ENCODE data around the gene C16orf96.

C16orf96 gene

GRCh38 chr16:4641306-4641687, 85.2 kb downstream of the C16orf96 start:
- no peak for DNase-seq (ENCODE audit: low read depth in 1 of 2, low spot score in 1 of 2)
- H3K27me3 ChIP-seq (ENCODE audit: insufficient read depth, poor library complexity, severe bottlenecking) = no peaks in the 10 kb centered on the region
- H3K27ac ChIP-seq (replicated peaks) = no peak overlapping the region
- H3K4me3 ChIP-seq (replicated peaks; ENCODE audit: insufficient read depth, low read length) = no peak overlapping the region
- no peak for TF ChIP-seq GABPA (IDR thresholded peaks at IDR 0.05; ENCODE audit: low read depth)

GRCh38 chr16:4641895-4642294, 85.8 kb downstream of the C16orf96 start:
- no peak for TF ChIP-seq GABPA (IDR thresholded peaks at IDR 0.05; ENCODE audit: low read depth)
- TF ChIP-seq SPI1 (IDR thresholded peaks at IDR 0.05; ENCODE audit: borderline replicate concordance, low read depth) = no peak
- no peak for TF ChIP-seq CTCF (IDR thresholded peaks at IDR 0.05; ENCODE audit: insufficient read depth, low read length)
- no peak for TF ChIP-seq POLR2AphosphoS5 (IDR thresholded peaks at IDR 0.05; ENCODE audit: low read depth)
- TF ChIP-seq REST (IDR thresholded peaks at IDR 0.05; ENCODE audit: insufficient replicate concordance, low read depth) = no peak
- no peak for DNase-seq (ENCODE audit: low read depth in 1 of 2, low spot score in 1 of 2)
- Histone ChIP-seq H3K4me3 (replicated peaks; ENCODE audit: insufficient read depth, low read length) (no peak overlapping the region), H3K27ac (replicated peaks) (no peak overlapping the region), H3K27me3 (ENCODE audit: insufficient read depth, poor library complexity, severe bottlenecking) (no peaks in the 10 kb centered on the region)

- no peak for DNase-seq (ENCODE audit: low read depth in 1 of 2, low spot score in 1 of 2)
- no peak for TF ChIP-seq SPI1 (IDR thresholded peaks at IDR 0.05; ENCODE audit: borderline replicate concordance, low read depth)
- TF ChIP-seq GABPA (IDR thresholded peaks at IDR 0.05; ENCODE audit: low read depth) = no peak
- TF ChIP-seq CTCF (IDR thresholded peaks at IDR 0.05; ENCODE audit: insufficient read depth, low read length) = no peak
- TF ChIP-seq REST (IDR thresholded peaks at IDR 0.05; ENCODE audit: insufficient replicate concordance, low read depth) = no peak
- TF ChIP-seq POLR2AphosphoS5 (IDR thresholded peaks at IDR 0.05; ENCODE audit: low read depth) = no peak
- Histone ChIP-seq H3K4me3 (replicated peaks; ENCODE audit: insufficient read depth, low read length) (no peak overlapping the region), H3K27me3 (ENCODE audit: insufficient read depth, poor library complexity, severe bottlenecking) (no peaks in the 10 kb centered on the region), H3K27ac (replicated peaks) (no peak overlapping the region)
Observed at GRCh38 chr16:4646773-4647643, 90.9 kb downstream of the C16orf96 start.

- no peak for TF ChIP-seq POLR2AphosphoS5 (IDR thresholded peaks at IDR 0.05; ENCODE audit: low read depth)
- no peak for TF ChIP-seq SPI1 (IDR thresholded peaks at IDR 0.05; ENCODE audit: borderline replicate concordance, low read depth)
- TF ChIP-seq REST (IDR thresholded peaks at IDR 0.05; ENCODE audit: insufficient replicate concordance, low read depth) = no peak
- no peak for TF ChIP-seq CTCF (IDR thresholded peaks at IDR 0.05; ENCODE audit: insufficient read depth, low read length)
- TF ChIP-seq GABPA (IDR thresholded peaks at IDR 0.05; ENCODE audit: low read depth) = no peak
- Histone ChIP-seq H3K27me3 (ENCODE audit: insufficient read depth, poor library complexity, severe bottlenecking) (no peaks in the 10 kb centered on the region), H3K27ac (replicated peaks) (no peak overlapping the region)
Observed at GRCh38 chr16:4647644-4647980, 91.5 kb downstream of the C16orf96 start.

More at GRCh38 chr16:4647644-4647980, 91.5 kb downstream of the C16orf96 start:
- H3K4me3 ChIP-seq (replicated peaks; ENCODE audit: insufficient read depth, low read length) = no peak overlapping the region
- DNase-seq (ENCODE audit: low read depth in 1 of 2, low spot score in 1 of 2) = no peak
